Heart right ventricle (tissue), 16 donors: ENCODE results near the gene PLCB3. TPM values are rescaled to one million over a fixed set of nuclear protein-coding genes. Genes with fewer than 3 reads are reported as not detected.

Source experiments
- ATAC-seq, 8 donors: fragments of 200-7000 bp; cut with Tn5 transposase; one replicate each; pipeline ENCODE4 v1.9.1; 2020; ENCODE audit warnings: mild to moderate bottlenecking in 8 of 8, moderate library complexity in 8 of 8, moderate number of reproducible peaks in 1 of 8
- DNase-seq, 2 donors: peaks; one replicate each; pipeline ENCODE4 v3.0.0-alpha.2; 2020
- H3K27ac ChIP-seq, 10 donors: fragments of 200-600 bp; sonication (generic) in 2 of 10; one replicate each; pipeline versions ENCODE4 v1.5.0 to v1.8.0; 2020 to 2022; ENCODE audit warnings: mild to moderate bottlenecking in 3 of 10
- H3K27me3 ChIP-seq, 7 donors: fragments of 200-600 bp; one replicate each; pipeline ENCODE4 v1.8.0; 2021 to 2022; ENCODE audit warnings: mild to moderate bottlenecking in 2 of 7
- H3K36me3 ChIP-seq, 9 donors: fragments of 200-600 bp; sonication (generic) in 1 of 9; one replicate each; pipeline versions ENCODE4 v1.5.0 to v1.8.0; 2020 to 2022; ENCODE audit warnings: mild to moderate bottlenecking in 2 of 9
- H3K4me1 ChIP-seq, 9 donors: fragments of 200-600 bp; sonication (generic) in 1 of 9; one replicate each; pipeline versions ENCODE4 v1.5.0 to v1.8.0; 2020 to 2022; ENCODE audit warnings: mild to moderate bottlenecking in 4 of 9
- H3K4me3 ChIP-seq, 10 donors: fragments of 200-600 bp; sonication (generic) in 2 of 10; one replicate each; pipeline versions ENCODE4 v1.5.0 to v1.8.0; 2020 to 2022; ENCODE audit warnings: mild to moderate bottlenecking in 7 of 10, moderate library complexity in 2 of 10
- H3K9me3 ChIP-seq, 11 donors: fragments of 200-600 bp in 10 of 11; sonication (generic) in 2 of 11; one replicate each; pipeline versions ENCODE4 v1.5.0 to v1.8.0; 2013 to 2022; ENCODE audit warnings: mild to moderate bottlenecking in 2 of 11, control low read depth in 1 of 11, moderate library complexity in 1 of 11
- CTCF ChIP-seq, 9 donors: fragments of 200-600 bp; sonication (generic) in 2 of 9; IDR thresholded peaks; one replicate each; pipeline versions ENCODE4 v1.5.0 to v1.8.0; 2021 to 2022; ENCODE audit warnings: antibody characterized with exemption in 9 of 9, mild to moderate bottlenecking in 5 of 9, moderate library complexity in 1 of 9
- WGBS, 2 donors: extraction: QIAGEN DNeasy Blood & Tissue Kit; methylation state at CpG; one replicate each; pipeline ENCODE4 v1.1.7; 2013; ENCODE audit warnings: inconsistent platforms in 1 of 2; 5-methylcytosine and 5-hydroxymethylcytosine counted together
- intact Hi-C, 10 donors: fragments of 100-400 bp; cut with DNase I; formaldehyde crosslinking; loops; one replicate each; pipeline versions ENCODE4 v1.11.1 to v1.14.2; 2022
- polyA plus RNA-seq, 2 donors: library from polyadenylated mRNA; stranded (reverse); fragments of 200-250 nt; gene quantifications; one replicate each; pipeline ENCODE4 v1.2.3, GENCODE V29; 2013
- total RNA-seq, 10 donors: library from RNA; stranded (reverse); fragmentation: NEBNext Ultra II Directional in 3 of 10; extraction: Animal tissue kit (Norgen Biotek cat#: 25700) in 3 of 10; gene quantifications; one replicate each; pipeline versions ENCODE4 v1.2.1 to v1.2.4, GENCODE V29; 2021 to 2023
- donor health status: Arrhythmogenic right ventricular cardiomyopathy.
- donor health status: ischemic (EF 13 %, LVEDD 7.1; RV severe dilation, severe dysfunction).
- donor health status: healthy with polysubstance abuse.
- donor health status: DM: no; HTN: yes; CAD: no.
- donor health status: DM: no; HTN: no; CAD: no.
- donor health status: ischemic (EF 25% LVEDD 6.9; RV normal size, moderate dysfunction).
- donor health status: ischemic (EF 25% LVEDD 5.7; RV mildly dilated, moderate dysfunction).
- donor health status: healthy.
- donor health status: DM: yes; HTN: yes; CAD: no.
- donor health status: Ischemic cardiomyopathy.
- donor health status: ischemic (EF 35%, LVEDD 5.7; RV mildly dilated, moderate dysfunction).
- donor health status: nonischemic (EF 11% LVEDD 7.7; RV severe dilation, severe dysfunction).
- donor health status: DM: yes; HTN: yes; CAD: no.
- donor health status: PGD.
- donor health status: ischemic (EF 29% LVEDD 5.4; RV normal size, mild dysfunction).
- donor health status: nonischemic (EF 23%, LVEDD 6.1; RV moderate dilation, normal function).

The PLCB3 gene
- total and polyA plus RNA-seq, 12 donors = 5.8 to 13.3 (median 8.9) TPM

GRCh38 chr11:64247729-64248531, 3.4 kb upstream of the PLCB3 start:
- DNase-seq (peak in 1 of 2 donors; percentile 10), ATAC-seq (peak in 3 of 8 donors; percentile 0 to 2 (median 2))
- intact Hi-C loops = loop anchor here in 2 of 10 donors (2.0 to 5.0 kb wide), 2 partner anchors 54 to 57 kb away; partner anchors contain the start of genes CATSPERZ (in 1 of the 2) and ESRRA (in 1 of the 2)
- H3K27ac ChIP-seq = peak overlapping the region; percentile 14 to 96 (median 92)
- H3K36me3 ChIP-seq = peaks cover 0 to 19% (median 0%) of the 10 kb centered on the region in 9 donors
- H3K27me3 ChIP-seq = no peaks in the 10 kb centered on the region
- peak overlapping the region; percentile 44 to 90 (median 68) for H3K4me3 ChIP-seq
- WGBS, 2 donors = 36 to 42% methylated on average over 31 of the region's 31 CpGs
- no peaks in the 10 kb centered on the region for H3K9me3 ChIP-seq
- TF ChIP-seq CTCF (IDR thresholded peaks at IDR 0.05) = no peak
- H3K4me1 ChIP-seq = peaks cover 9 to 57% (median 47%) of the 10 kb centered on the region in 9 donors

GRCh38 chr11:64248578-64248977, 2.8 kb upstream of the PLCB3 start:
- Histone ChIP-seq H3K36me3 (peaks cover 0 to 13% (median 0%) of the 10 kb centered on the region in 9 donors), H3K27ac (no peak overlapping the region), H3K4me3 (no peak overlapping the region), H3K4me1 (peaks cover 9 to 57% (median 49%) of the 10 kb centered on the region in 9 donors), H3K27me3 (no peaks in the 10 kb centered on the region), H3K9me3 (no peaks in the 10 kb centered on the region)
- no peak for TF ChIP-seq CTCF (IDR thresholded peaks at IDR 0.05)
- WGBS, 2 donors = 80 to 88% methylated on average over 7 of the region's 7 CpGs
- DNase-seq (no peak), ATAC-seq (no peak)
- intact Hi-C loops = loop anchor here in 1 of 10 donors (5.0 kb wide), 1 partner anchor 54 kb away; the partner anchor contains the start of gene CATSPERZ

- WGBS, 2 donors = 93 to 100% methylated on average over 4 of the region's 4 CpGs
- Histone ChIP-seq H3K27me3 (no peaks in the 10 kb centered on the region), H3K4me1 (peaks cover 9 to 62% (median 53%) of the 10 kb centered on the region in 9 donors)
Observed at GRCh38 chr11:64249038-64249437, 2.3 kb upstream of the PLCB3 start.

More at GRCh38 chr11:64249038-64249437, 2.3 kb upstream of the PLCB3 start:
- no peak for TF ChIP-seq CTCF (IDR thresholded peaks at IDR 0.05)
- H3K4me3 ChIP-seq = no peak overlapping the region
- DNase-seq (peak in 1 of 2 donors; percentile 11), ATAC-seq (no peak)
- H3K9me3 ChIP-seq = no peaks in the 10 kb centered on the region
- intact Hi-C loops = loop anchor here in 1 of 10 donors (5.0 kb wide), 1 partner anchor 53 kb away; the partner anchor contains the start of gene CATSPERZ
- no peak overlapping the region for H3K27ac ChIP-seq
- H3K36me3 ChIP-seq = peaks cover 0 to 8% (median 0%) of the 10 kb centered on the region in 9 donors
